ENCODE results near the gene CCDC196.
"Not testable (repeated sequence)": the region's sequence is repeated elsewhere in the genome, so short reads cannot be mapped to it uniquely, and the experiment has no call there.

The CCDC196 gene

GRCh38 chr14:66514213-66514612, 28.0 kb downstream of the CCDC196 start:
- H3K4me1 ChIP-seq: peaks cover 0 to 16% (median 6%) of the 10 kb centered on the region in 10 experiments; a peak in 7 of 20 replicates
- H3K9ac ChIP-seq: no peak overlapping the region
- H3K27ac ChIP-seq: no peak overlapping the region
- peaks cover 0 to 33% (median 18%) of the 10 kb centered on the region in 11 experiments; a peak in 13 of 22 replicates for H4K20me1 ChIP-seq
- TF ChIP-seq Cebpa-rat (IDR thresholded peaks at IDR 0.05): no peak
- H3K36me3 ChIP-seq: no peaks in the 10 kb centered on the region
- peaks cover 7 to 15% (median 12%) of the 10 kb centered on the region in 11 experiments for H3K9me3 ChIP-seq (replicated peaks in 1 of 11)
- H3K4me2 ChIP-seq: no peak overlapping the region
- no peak overlapping the region for H3K4me3 ChIP-seq
- H3K27me3 ChIP-seq: peaks cover 0 to 13% (median 4%) of the 10 kb centered on the region in 11 experiments; a peak in 4 of 22 replicates

GRCh38 chr14:66530526-66530925, 44.4 kb downstream of the CCDC196 start:
- Histone ChIP-seq H3K4me2 (no peak overlapping the region), H3K9me3 (replicated peaks in 1 of 11) (peaks cover 0 to 29% (median 17%) of the 10 kb centered on the region in 11 experiments; a peak in 17 of 22 replicates), H3K27me3 (no peaks in the 10 kb centered on the region), H3K27ac (no peak overlapping the region), H3K4me3 (no peak overlapping the region), H3K4me1 (peaks cover 0 to 16% (median 0%) of the 10 kb centered on the region in 10 experiments; a peak in 4 of 20 replicates), H3K9ac (no peak overlapping the region), H4K20me1 (peaks cover 0 to 15% (median 0%) of the 10 kb centered on the region in 11 experiments; a peak in 4 of 22 replicates), H3K36me3 (no peaks in the 10 kb centered on the region)
- no peak for TF ChIP-seq Cebpa-rat (IDR thresholded peaks at IDR 0.05)

GRCh38 chr14:66539034-66539433, 52.9 kb downstream of the CCDC196 start:
- Histone ChIP-seq H3K4me3 (no peak overlapping the region), H3K4me2 (no peak overlapping the region)
- no peak for TF ChIP-seq Cebpa-rat (IDR thresholded peaks at IDR 0.05)

GRCh38 chr14:66540038-66540437, 53.9 kb downstream of the CCDC196 start:
- Histone ChIP-seq H3K9me3 (replicated peaks in 1 of 11) (peaks cover 0 to 24% (median 9%) of the 10 kb centered on the region in 11 experiments; a peak in 9 of 22 replicates), H3K27me3 (no peaks in the 10 kb centered on the region), H3K4me1 (no peaks in the 10 kb centered on the region), H3K4me2 (no peak overlapping the region), H3K36me3 (0 out of 22 replicates have a peak, but pooled peaks cover 0 to 5% (median 0%) of the 10 kb centered on the region in 11 experiments), H4K20me1 (peaks cover 0 to 3% (median 0%) of the 10 kb centered on the region in 11 experiments; a peak in 2 of 22 replicates), H3K27ac (no peak overlapping the region), H3K9ac (no peak overlapping the region), H3K4me3 (no peak overlapping the region)
- TF ChIP-seq Cebpa-rat (IDR thresholded peaks at IDR 0.05): no peak

More at GRCh38 chr14:66539034-66539433, 52.9 kb downstream of the CCDC196 start:
- no peaks in the 10 kb centered on the region for H3K27me3 ChIP-seq
- H3K4me1 ChIP-seq: no peaks in the 10 kb centered on the region
- no peak overlapping the region for H3K27ac ChIP-seq
- H4K20me1 ChIP-seq: peaks cover 0 to 3% (median 0%) of the 10 kb centered on the region in 11 experiments; a peak in 2 of 22 replicates
- H3K36me3 ChIP-seq: 0 out of 22 replicates have a peak, but pooled peaks cover 0 to 4% (median 0%) of the 10 kb centered on the region in 11 experiments
- H3K9me3 ChIP-seq (replicated peaks in 1 of 11): peaks cover 0 to 18% (median 5%) of the 10 kb centered on the region in 11 experiments; a peak in 7 of 22 replicates
- H3K9ac ChIP-seq: no peak overlapping the region

GRCh38 chr14:66541627-66542026, 55.5 kb downstream of the CCDC196 start:
- peaks cover 0 to 3% (median 0%) of the 10 kb centered on the region in 11 experiments; a peak in 2 of 22 replicates for H4K20me1 ChIP-seq
- 0 out of 22 replicates have a peak, but pooled peaks cover 0 to 5% (median 0%) of the 10 kb centered on the region in 11 experiments for H3K36me3 ChIP-seq
- H3K4me3 ChIP-seq: no peak overlapping the region
- no peak for TF ChIP-seq Cebpa-rat (IDR thresholded peaks at IDR 0.05)
- no peak overlapping the region for H3K27ac ChIP-seq
- peaks cover 4 to 37% (median 19%) of the 10 kb centered on the region in 11 experiments; a peak in 15 of 22 replicates for H3K9me3 ChIP-seq (replicated peaks in 1 of 11)
- H3K27me3 ChIP-seq: no peaks in the 10 kb centered on the region
- no peak overlapping the region for H3K9ac ChIP-seq
- H3K4me1 ChIP-seq: no peaks in the 10 kb centered on the region
- no peak overlapping the region for H3K4me2 ChIP-seq

- peaks cover 4 to 37% (median 22%) of the 10 kb centered on the region in 11 experiments; a peak in 15 of 22 replicates for H3K9me3 ChIP-seq (replicated peaks in 1 of 11)
- no peak overlapping the region for H3K9ac ChIP-seq
- H3K27me3 ChIP-seq: no peaks in the 10 kb centered on the region
- no peak overlapping the region for H3K4me3 ChIP-seq
- H3K4me2 ChIP-seq: no peak overlapping the region
- peaks cover 0 to 3% (median 0%) of the 10 kb centered on the region in 11 experiments; a peak in 1 of 22 replicates for H4K20me1 ChIP-seq
- 0 out of 22 replicates have a peak, but pooled peaks cover 0 to 5% (median 0%) of the 10 kb centered on the region in 11 experiments for H3K36me3 ChIP-seq
- H3K27ac ChIP-seq: no peak overlapping the region
- no peak for TF ChIP-seq Cebpa-rat (IDR thresholded peaks at IDR 0.05)
- H3K4me1 ChIP-seq: no peaks in the 10 kb centered on the region
These were observed 57.8 kb downstream of the CCDC196 start for GRCh38 chr14:66543996-66544395.

GRCh38 chr14:66545191-66545590, 59.0 kb downstream of the CCDC196 start:
- peaks cover 4 to 32% (median 22%) of the 10 kb centered on the region in 11 experiments; a peak in 15 of 22 replicates for H3K9me3 ChIP-seq (replicated peaks in 1 of 11)
- H3K4me3 ChIP-seq: not testable (repeated sequence)

GRCh38 chr14:66545751-66546150, 59.6 kb downstream of the CCDC196 start:
- not testable (repeated sequence) for H3K9ac ChIP-seq, H3K27ac ChIP-seq, H3K27me3 ChIP-seq, H3K36me3 ChIP-seq, H4K20me1 ChIP-seq, H3K4me2 ChIP-seq, H3K4me3 ChIP-seq, H3K4me1 ChIP-seq
- peaks cover 4 to 32% (median 22%) of the 10 kb centered on the region in 11 experiments; a peak in 15 of 22 replicates for H3K9me3 ChIP-seq (replicated peaks in 1 of 11)

More at GRCh38 chr14:66545191-66545590, 59.0 kb downstream of the CCDC196 start:
- H4K20me1 ChIP-seq, H3K4me1 ChIP-seq, H3K27ac ChIP-seq, H3K27me3 ChIP-seq, H3K4me2 ChIP-seq, H3K9ac ChIP-seq, H3K36me3 ChIP-seq: not testable (repeated sequence)
